Lower lobe of right lung (tissue), 2 donors: ENCODE data around the gene LZTS3. TPM values are rescaled to one million over a fixed set of nuclear protein-coding genes. Genes with fewer than 3 reads are reported as not detected.
A peak's percentile ranks its signal among the peaks of the same experiment; 100 is the strongest.

Experiments
- ATAC-seq, 2 donors: fragments of 200-7000 bp; cut with Tn5 transposase; one replicate each; pipeline ENCODE4 v1.9.1; 2020 to 2022; ENCODE audit warnings: mild to moderate bottlenecking in 2 of 2, moderate library complexity in 2 of 2
- DNase-seq: peaks from one replicate; pipeline ENCODE4 v3.0.0-alpha.2; 2020
- H3K27ac ChIP-seq: fragments of 200-600 bp; one replicate; pipeline ENCODE4 v1.8.0; 2022
- H3K27me3 ChIP-seq: fragments of 200-600 bp; one replicate; pipeline ENCODE4 v1.8.0; 2022; ENCODE audit warnings: low read depth
- H3K36me3 ChIP-seq: fragments of 200-600 bp; one replicate; pipeline ENCODE4 v1.8.0; 2022; ENCODE audit warnings: mild to moderate bottlenecking
- H3K4me1 ChIP-seq: fragments of 200-600 bp; one replicate; pipeline ENCODE4 v1.8.0; 2022
- H3K4me3 ChIP-seq: fragments of 200-600 bp; one replicate; pipeline ENCODE4 v1.8.0; 2022; ENCODE audit warnings: mild to moderate bottlenecking
- H3K9me3 ChIP-seq: fragments of 200-600 bp; one replicate; pipeline ENCODE4 v1.8.0; 2022
- intact Hi-C: fragments of 100-400 bp; cut with DNase I; formaldehyde crosslinking; loops from one replicate; pipeline ENCODE4 v1.11.0; 2022
- total RNA-seq: library from RNA; stranded (reverse); fragmentation: NEBNext Ultra II Directional; extraction: Animal tissue kit (Norgen Biotek cat#: 25700); gene quantifications from one replicate; pipeline ENCODE4 v1.2.1, GENCODE V29; 2021
- TF ChIP-seq, protein P1 (sequence below): fragments of 200-600 bp; IDR thresholded peaks from one replicate; pipeline ENCODE4 v1.8.0; 2022; ENCODE audit warnings: antibody characterized with exemption, mild to moderate bottlenecking
- donor health status: DM: no; HTN: yes; CAD: no; lungs with severe emphysema.

LZTS3 gene
- total RNA-seq, 1 donor from 2014 or later: 18.5 TPM

- DNase-seq: no peak
- peaks cover 10% of the 10 kb centered on the region for H3K4me1 ChIP-seq
- no peak overlapping the region for H3K27ac ChIP-seq
- no peaks in the 10 kb centered on the region for H3K27me3 ChIP-seq
- H3K36me3 ChIP-seq: no peaks in the 10 kb centered on the region
- intact Hi-C loops: no loop called here
- TF ChIP-seq, protein P1, sequence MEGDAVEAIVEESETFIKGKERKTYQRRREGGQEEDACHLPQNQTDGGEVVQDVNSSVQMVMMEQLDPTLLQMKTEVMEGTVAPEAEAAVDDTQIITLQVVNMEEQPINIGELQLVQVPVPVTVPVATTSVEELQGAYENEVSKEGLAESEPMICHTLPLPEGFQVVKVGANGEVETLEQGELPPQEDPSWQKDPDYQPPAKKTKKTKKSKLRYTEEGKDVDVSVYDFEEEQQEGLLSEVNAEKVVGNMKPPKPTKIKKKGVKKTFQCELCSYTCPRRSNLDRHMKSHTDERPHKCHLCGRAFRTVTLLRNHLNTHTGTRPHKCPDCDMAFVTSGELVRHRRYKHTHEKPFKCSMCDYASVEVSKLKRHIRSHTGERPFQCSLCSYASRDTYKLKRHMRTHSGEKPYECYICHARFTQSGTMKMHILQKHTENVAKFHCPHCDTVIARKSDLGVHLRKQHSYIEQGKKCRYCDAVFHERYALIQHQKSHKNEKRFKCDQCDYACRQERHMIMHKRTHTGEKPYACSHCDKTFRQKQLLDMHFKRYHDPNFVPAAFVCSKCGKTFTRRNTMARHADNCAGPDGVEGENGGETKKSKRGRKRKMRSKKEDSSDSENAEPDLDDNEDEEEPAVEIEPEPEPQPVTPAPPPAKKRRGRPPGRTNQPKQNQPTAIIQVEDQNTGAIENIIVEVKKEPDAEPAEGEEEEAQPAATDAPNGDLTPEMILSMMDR: no peak
- no peak for ATAC-seq
- H3K9me3 ChIP-seq: no peaks in the 10 kb centered on the region
- no peak overlapping the region for H3K4me3 ChIP-seq
These were observed 4.6 kb upstream of the LZTS3 start for GRCh38 chr20:3177746-3178485.

DNA sequence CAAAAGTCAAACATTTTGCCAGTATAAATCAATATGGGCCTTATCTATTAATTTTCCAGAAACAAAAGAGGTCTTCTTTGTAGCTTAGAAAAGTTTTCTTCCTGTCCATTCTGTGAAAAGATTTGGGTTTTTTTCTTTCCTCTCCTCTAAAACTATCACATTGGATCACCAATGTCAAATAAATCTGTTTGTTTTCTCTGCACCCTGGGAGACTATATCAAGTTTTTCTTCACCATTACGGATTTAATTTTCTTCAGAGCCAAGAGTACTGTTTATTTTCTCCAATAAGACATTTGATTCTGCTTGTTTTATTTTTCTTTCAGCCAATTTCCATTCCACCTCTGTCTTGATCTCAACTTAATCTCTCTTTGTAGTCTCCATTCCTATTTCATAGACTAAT, 1.9 kb upstream of the LZTS3 start:
- intact Hi-C loops: no loop called here
- Histone ChIP-seq H3K36me3 (no peaks in the 10 kb centered on the region), H3K9me3 (no peaks in the 10 kb centered on the region), H3K4me3 (peak overlapping the region; percentile 92), H3K4me1 (peaks cover 19% of the 10 kb centered on the region), H3K27ac (no peak overlapping the region), H3K27me3 (no peaks in the 10 kb centered on the region)
- TF ChIP-seq, protein P1: no peak
- ATAC-seq (no peak), DNase-seq (no peak)

- Histone ChIP-seq H3K36me3 (no peaks in the 10 kb centered on the region), H3K4me1 (peaks cover 19% of the 10 kb centered on the region), H3K9me3 (no peaks in the 10 kb centered on the region), H3K4me3 (peak overlapping the region; percentile 92), H3K27ac (peak overlapping the region; percentile 84), H3K27me3 (no peaks in the 10 kb centered on the region)
- DNase-seq: no peak
- intact Hi-C loops: no loop called here
- TF ChIP-seq, protein P1: no peak
- ATAC-seq: no peak
These were observed 1.3 kb upstream of the LZTS3 start for GRCh38 chr20:3174442-3175261.

DNA sequence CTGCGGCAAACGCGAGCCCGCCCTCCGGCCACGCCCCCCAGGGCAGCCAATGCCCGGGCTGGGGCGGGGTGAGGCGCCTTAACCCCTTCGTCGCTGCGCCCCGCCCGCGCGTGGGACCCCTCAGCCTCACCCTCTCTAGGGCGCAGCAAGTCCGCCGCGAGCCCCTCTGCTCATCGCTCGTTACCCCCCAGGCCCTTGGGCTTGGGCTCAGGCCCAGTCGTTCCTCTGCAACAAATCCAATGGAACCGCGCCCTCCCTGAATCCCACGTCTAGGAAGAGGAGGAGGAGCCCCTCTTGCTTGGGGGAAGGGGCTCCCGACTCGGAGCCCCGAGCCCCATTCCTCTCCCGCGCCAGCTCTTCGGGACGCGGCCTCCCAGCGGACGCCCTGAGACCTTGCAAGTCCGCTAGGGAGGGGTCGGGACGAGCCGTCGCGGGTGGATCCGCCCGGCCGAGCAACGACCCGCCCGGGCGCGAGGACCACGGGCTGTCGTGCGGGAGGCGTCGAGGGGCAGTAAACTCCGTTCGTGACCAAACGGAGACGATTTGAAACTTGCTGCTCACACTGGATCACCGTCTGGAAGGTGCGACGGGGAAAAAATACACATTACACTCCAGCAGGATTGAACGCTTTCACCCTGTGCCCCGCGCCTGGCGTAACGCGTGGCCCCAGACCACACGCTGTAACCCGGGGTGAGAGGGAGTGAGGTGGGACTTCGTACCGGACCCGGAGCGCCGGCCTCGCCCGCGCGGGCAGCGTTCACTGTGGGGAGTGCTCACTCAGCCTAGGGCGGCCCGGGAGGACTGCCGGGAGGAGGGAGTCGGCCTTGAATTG, 477 bp upstream of the LZTS3 start:
- Histone ChIP-seq H3K4me1 (peaks cover 19% of the 10 kb centered on the region), H3K36me3 (no peaks in the 10 kb centered on the region), H3K27me3 (no peaks in the 10 kb centered on the region), H3K9me3 (no peaks in the 10 kb centered on the region), H3K4me3 (peak overlapping the region; percentile 92), H3K27ac (peak overlapping the region; percentile 84)
- DNase-seq: peak; percentile 93
- peak; percentile 97 to 98 for ATAC-seq
- TF ChIP-seq, protein P1: no peak
- intact Hi-C loops: no loop called here

DNA sequence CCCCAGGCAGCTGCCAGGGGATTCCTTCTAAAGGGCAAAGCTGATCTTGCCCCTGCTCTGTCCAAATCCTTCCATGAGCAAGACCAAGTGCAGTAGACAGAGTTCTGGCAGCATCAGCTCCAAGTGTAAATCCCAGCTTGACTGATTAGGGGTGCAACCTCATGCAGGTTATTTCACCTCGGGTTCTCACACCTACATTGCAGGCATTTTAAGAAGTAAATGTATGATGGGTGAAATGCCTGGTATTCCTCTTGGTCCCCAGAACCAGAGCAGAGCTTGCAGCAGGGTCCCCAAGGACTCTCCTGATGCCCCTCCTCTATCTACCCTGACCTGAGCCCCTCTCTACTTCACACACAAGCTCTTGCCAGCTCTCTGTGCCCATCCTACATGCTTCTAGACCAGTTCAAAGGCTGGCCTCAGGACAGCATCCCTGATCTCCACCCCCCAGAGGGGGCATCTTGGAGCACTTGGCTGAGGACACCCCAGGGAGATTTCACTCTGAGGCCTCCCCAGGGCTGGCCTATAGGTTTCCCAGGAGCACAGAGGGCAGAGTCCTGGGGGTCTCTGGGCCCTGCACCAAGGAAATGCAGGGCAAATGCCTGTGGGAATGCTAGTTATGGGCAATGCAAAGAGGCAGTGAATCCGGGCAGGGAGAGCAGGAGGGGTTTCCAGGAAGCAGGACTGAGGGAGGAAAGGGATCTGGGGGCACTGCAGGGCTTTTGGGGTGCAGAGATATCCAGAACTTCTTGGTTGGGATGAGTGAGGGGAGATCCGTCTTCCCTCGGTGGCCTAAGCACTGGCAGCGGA, 1.0 kb downstream of the LZTS3 start:
- H3K4me3 ChIP-seq: peak overlapping the region; percentile 92
- no peaks in the 10 kb centered on the region for H3K9me3 ChIP-seq
- H3K4me1 ChIP-seq: peaks cover 19% of the 10 kb centered on the region
- TF ChIP-seq, protein P1: no peak
- H3K36me3 ChIP-seq: no peaks in the 10 kb centered on the region
- DNase-seq (no peak), ATAC-seq (no peak)
- intact Hi-C loops: no loop called here
- no peak overlapping the region for H3K27ac ChIP-seq
- H3K27me3 ChIP-seq: peaks cover 7% of the 10 kb centered on the region
